Muscle of back (tissue), 11 donors: Measurements from ENCODE around the gene ATP5ME. TPM values are rescaled to one million over a fixed set of nuclear protein-coding genes. Genes with fewer than 3 reads are reported as not detected.

Source experiments
- DNase-seq, 3 donors: peaks; one replicate each; pipeline versions ENCODE4 v3.0.0 to v3.0.0-alpha.2; 2013
- polyA plus RNA-seq, 10 donors: library from polyadenylated mRNA; unstranded; fragments of 120-200 nt; gene quantifications; one replicate each; pipeline ENCODE4 v1.2.1, GENCODE V29; 2013; ENCODE audit not compliant: insufficient read length in 10 of 10

ATP5ME gene
- polyA plus RNA-seq, 10 donors: 237 to 384 (median 304) TPM

- DNase-seq: no peak
Observed at GRCh38 chr4:625631-626161, 48.4 kb downstream of the ATP5ME start.

GRCh38 chr4:624705-625590 is 49.1 kb downstream of the ATP5ME start, which contains the start of gene PDE6B:
TSS of gene PDE6B (plus strand) at chr4:625573. CDS start at chr4:625627, 54 bp downstream.
- no peak for DNase-seq

GRCh38 chr4:623914-624566 is 50.0 kb downstream of the ATP5ME start:
- DNase-seq: no peak

DNA sequence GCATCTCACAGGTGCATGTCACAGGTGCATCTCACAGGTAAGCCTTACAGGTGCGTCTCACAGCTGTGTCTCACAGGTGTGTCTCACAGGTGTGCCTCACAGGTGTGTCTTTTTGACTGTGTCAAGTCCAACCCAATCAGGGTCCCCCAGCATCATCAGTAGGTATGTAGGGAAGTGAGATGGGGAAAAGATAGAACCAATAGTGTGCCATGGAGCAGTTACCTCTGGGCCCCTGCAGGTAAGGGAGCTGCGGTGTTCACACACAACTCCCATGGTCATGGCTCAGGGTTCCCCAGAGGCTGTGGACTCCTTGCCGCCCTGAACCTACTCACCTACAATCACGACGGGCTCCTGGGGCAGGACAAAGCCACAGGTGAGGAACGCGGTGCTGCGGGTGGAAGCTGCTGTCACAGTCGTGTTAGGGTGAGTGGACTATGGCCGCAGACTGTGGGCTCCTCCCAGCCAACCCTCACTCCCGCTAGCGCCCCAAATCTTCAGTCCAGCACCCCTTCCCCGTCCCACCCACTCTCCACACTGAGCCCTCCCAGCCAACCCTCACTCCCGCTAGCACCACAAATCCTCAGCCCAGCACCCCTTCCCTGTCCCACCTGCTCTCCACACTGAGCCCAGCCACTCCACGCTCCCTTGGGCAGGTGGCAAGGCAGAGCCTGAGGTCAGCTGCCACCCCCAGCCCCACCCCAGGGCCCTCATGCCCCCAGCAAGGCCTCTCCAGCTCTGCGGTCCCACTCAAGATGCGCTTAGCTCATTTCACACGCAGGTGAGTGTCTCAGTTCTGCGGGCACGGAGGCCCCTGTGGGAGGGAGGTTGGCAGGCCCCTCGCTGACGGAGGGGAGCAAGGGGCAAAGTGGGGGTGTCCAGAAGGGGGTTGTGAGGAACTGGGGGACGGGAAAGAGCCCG is 50.8 kb downstream of the ATP5ME start:
- no peak for DNase-seq

Other genes with a start within 250 kb of the ATP5ME start
- 10 to 100 TPM; 16.5 to 26.8 (median 22.2) TPM for gene ZNF721, start 175.1 kb downstream of the ATP5ME start, polyA plus RNA-seq
- gene PIGG, start 175.1 kb downstream of the ATP5ME start, polyA plus RNA-seq: 10 to 100 TPM; 21.6 to 54.6 (median 31.9) TPM
- under 1 TPM in 2 of 10 donors, not detected in 8; 0.18 to 0.29 TPM for gene TMEM271, start 98.0 kb downstream of the ATP5ME start, polyA plus RNA-seq
- 10 to 100 TPM in 8 of 10 donors, 1 to 10 TPM in 2; 10.0 to 17.6 (median 12.5) TPM for gene PDE6B, start 48.7 kb downstream of the ATP5ME start, polyA plus RNA-seq
- 100 to 1,000 TPM; 406 to 976 (median 862) TPM for gene MYL5, start 266 bp upstream of the ATP5ME start, polyA plus RNA-seq
- 10 to 100 TPM in 9 of 10 donors, 1 to 10 TPM in 1; 9.0 to 25.2 (median 15.9) TPM for gene SLC49A3, start 14.9 kb upstream of the ATP5ME start, polyA plus RNA-seq
- gene PCGF3, start 31.6 kb upstream of the ATP5ME start, polyA plus RNA-seq: 10 to 100 TPM; 39.9 to 81.1 (median 52.4) TPM
- under 1 TPM; 0.19 to 0.74 (median 0.29) TPM for gene CPLX1, start 151.9 kb upstream of the ATP5ME start, polyA plus RNA-seq